Adipocyte (in vitro differentiated cells): ENCODE data around the gene FAM161A.
"Not testable (repeated sequence)": the region's sequence is repeated elsewhere in the genome, so short reads cannot be mapped to it uniquely, and the experiment has no call there.

ENCODE experiments used
- DNase-seq: peaks from one replicate; pipeline ENCODE4 v3.0.0-alpha.2; 2015; ENCODE audit warnings: low read depth
- H3K27me3 ChIP-seq: replicated peaks from 2 replicates; pipeline ENCODE4 v1.7.0; 2013; ENCODE audit warnings: mild to moderate bottlenecking, low read length, moderate library complexity; ENCODE audit not compliant: control insufficient read depth, insufficient read depth
- H3K36me3 ChIP-seq: 2 replicates; pipeline ENCODE4 v1.7.0; 2013; ENCODE audit warnings: low read length, mild to moderate bottlenecking, moderate library complexity; ENCODE audit not compliant: control insufficient read depth, insufficient read depth, severe bottlenecking
- H3K4me1 ChIP-seq: 2 replicates; pipeline ENCODE4 v1.7.0; 2013; ENCODE audit warnings: mild to moderate bottlenecking, low read length, moderate library complexity; ENCODE audit not compliant: control insufficient read depth, insufficient read depth
- H3K4me3 ChIP-seq: 2 replicates; pipeline ENCODE4 v1.7.0; 2013; ENCODE audit warnings: mild to moderate bottlenecking, low read length, moderate library complexity
- H3K9ac ChIP-seq: 2 replicates; pipeline ENCODE4 v1.7.0; 2013; ENCODE audit warnings: mild to moderate bottlenecking, low read length, moderate library complexity
- H3K9me3 ChIP-seq: 2 replicates; pipeline ENCODE4 v1.7.0; 2013; ENCODE audit warnings: mild to moderate bottlenecking, low read length, moderate library complexity; ENCODE audit not compliant: control insufficient read depth

Gene FAM161A

DNA sequence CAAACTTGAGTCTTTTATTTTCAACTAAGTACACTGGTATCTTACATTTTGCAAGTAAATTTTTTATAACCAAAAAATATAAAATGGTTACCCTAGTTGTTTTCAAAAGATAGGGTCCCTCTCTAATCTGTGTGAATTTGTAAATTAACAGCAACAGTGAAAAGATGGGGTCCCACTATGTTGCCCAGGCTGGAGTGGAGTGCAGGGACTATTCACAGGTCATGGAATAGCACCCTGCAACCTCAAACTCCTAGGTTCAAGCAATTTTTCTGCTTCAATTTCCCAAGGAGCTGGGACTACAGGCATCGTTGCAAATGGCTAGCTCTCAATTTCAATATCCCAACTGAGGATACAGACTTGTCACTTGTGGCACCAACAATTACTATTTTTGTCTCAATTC lies 22.5 kb upstream of the FAM161A start:
- Histone ChIP-seq H3K36me3 (peaks cover 99% of the 10 kb centered on the region), H3K27me3 (no peaks in the 10 kb centered on the region), H3K9me3 (no peaks in the 10 kb centered on the region), H3K9ac (no peak overlapping the region), H3K4me3 (no peak overlapping the region), H3K4me1 (no peaks in the 10 kb centered on the region)
- no peak for DNase-seq

DNA sequence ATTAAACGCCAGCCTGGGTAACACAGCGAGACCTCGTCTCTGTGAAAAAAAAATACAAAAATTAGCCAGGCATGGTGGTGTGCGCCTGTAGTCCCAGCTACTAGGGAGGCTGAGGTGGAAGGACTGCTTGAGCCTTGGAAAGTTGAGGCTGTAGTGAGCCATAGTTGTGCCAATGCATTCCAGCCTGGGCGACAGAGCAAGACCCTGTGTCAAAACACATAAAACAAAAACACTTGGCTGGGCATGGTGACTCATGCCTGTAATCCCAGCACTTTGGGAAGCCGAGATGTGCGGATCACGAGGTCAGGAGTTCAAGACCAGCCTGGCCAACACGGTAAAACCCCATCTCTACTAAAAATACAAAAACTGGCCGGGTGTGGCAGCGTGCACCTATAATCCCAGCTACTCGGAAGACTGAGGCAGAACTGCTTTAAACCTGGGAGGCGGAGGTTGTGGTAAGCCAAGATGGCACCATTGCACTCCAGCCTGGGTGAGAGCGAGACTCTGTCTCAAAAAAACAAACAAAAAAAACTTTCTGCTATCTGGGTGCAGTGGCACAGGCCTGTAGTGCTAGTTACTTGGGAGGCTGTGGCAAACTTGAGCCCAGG lies 12.7 kb upstream of the FAM161A start:
- H3K9ac ChIP-seq, H3K9me3 ChIP-seq, H3K4me1 ChIP-seq, DNase-seq, H3K4me3 ChIP-seq, H3K27me3 ChIP-seq: not testable (repeated sequence)
- H3K36me3 ChIP-seq = peaks cover 69% of the 10 kb centered on the region

DNA sequence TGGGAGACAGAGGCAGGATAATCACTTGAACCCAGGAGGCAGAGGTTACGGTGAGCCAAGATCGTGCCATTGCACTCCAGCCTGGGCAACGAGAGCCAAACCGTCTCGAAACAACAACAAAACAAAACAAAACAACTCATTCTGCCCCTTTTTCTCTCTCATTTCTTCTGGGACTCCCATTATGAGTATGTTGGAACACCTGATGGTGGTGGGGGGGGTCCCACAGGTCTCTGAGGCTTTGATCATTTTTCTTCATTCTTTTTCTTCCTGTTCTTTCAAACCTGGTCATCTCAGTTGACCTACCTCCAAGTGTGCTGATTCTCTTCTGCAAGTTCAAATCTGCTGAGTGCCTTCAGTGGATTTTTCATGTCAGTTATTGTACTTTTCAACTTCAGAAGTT lies 8.2 kb upstream of the FAM161A start:
- Histone ChIP-seq H3K9ac (no peak overlapping the region), H3K4me3 (no peak overlapping the region)

GRCh38 chr2:61857224-61857623 lies 3.4 kb upstream of the FAM161A start:
- Histone ChIP-seq H3K4me1 (peaks cover 12% of the 10 kb centered on the region), H3K4me3 (no peak overlapping the region), H3K27me3 (no peaks in the 10 kb centered on the region), H3K9me3 (no peaks in the 10 kb centered on the region), H3K9ac (no peak overlapping the region), H3K36me3 (no peaks in the 10 kb centered on the region)
- no peak for DNase-seq

More for the DNA sequence above, 8.2 kb upstream of the FAM161A start:
- DNase-seq = no peak
- no peaks in the 10 kb centered on the region for H3K9me3 ChIP-seq
- no peaks in the 10 kb centered on the region for H3K27me3 ChIP-seq
- H3K4me1 ChIP-seq = no peaks in the 10 kb centered on the region
- H3K36me3 ChIP-seq = peaks cover 31% of the 10 kb centered on the region

GRCh38 chr2:61855318-61855613 lies 1.4 kb upstream of the FAM161A start:
- no peaks in the 10 kb centered on the region for H3K27me3 ChIP-seq
- peak overlapping the region; percentile 84 for H3K9ac ChIP-seq
- H3K4me1 ChIP-seq = peaks cover 12% of the 10 kb centered on the region
- no peak for DNase-seq
- H3K9me3 ChIP-seq = no peaks in the 10 kb centered on the region
- H3K4me3 ChIP-seq = peak overlapping the region; percentile 93
- no peaks in the 10 kb centered on the region for H3K36me3 ChIP-seq

DNA sequence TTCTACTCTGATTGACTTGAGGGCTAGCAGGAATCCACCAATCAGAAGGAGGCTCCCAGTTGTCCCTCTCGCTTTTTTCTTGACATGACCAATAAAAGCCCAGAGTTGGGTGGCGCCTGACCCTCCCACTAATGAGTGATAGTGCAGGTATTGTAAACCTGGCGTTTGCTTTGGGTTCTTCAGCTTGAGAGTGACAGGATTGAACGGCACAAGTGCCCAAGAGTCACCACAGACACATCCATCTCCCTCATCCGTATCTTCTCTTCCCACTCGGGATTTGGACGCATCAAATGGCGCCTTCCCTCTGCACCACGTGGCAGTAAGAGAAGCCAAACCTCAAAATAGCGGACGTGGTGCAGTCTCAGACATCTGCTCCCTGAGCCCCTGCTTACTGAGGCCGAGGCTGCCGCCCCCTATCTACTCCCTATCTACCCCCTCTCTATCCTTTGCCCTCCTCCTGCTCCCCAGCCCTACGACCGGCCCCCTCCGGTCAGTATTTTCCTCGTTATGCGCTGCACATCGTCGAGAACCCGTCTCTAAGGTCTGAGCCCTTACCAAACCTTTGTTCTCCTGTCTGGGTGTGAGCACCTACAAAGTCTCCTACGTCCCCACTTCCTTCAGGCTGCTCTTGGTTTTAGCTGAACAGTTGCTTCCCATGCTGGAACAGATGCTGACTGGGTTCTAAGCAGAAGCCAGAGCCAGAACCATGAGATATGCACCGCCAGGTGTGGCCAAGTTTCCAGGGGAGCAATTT lies 881 bp upstream of the FAM161A start:
- Histone ChIP-seq H3K27me3 (no peaks in the 10 kb centered on the region), H3K4me1 (peaks cover 12% of the 10 kb centered on the region), H3K9ac (peak overlapping the region; percentile 84), H3K9me3 (no peaks in the 10 kb centered on the region), H3K36me3 (no peaks in the 10 kb centered on the region), H3K4me3 (peak overlapping the region; percentile 93)
- DNase-seq = peak; percentile 98

DNA sequence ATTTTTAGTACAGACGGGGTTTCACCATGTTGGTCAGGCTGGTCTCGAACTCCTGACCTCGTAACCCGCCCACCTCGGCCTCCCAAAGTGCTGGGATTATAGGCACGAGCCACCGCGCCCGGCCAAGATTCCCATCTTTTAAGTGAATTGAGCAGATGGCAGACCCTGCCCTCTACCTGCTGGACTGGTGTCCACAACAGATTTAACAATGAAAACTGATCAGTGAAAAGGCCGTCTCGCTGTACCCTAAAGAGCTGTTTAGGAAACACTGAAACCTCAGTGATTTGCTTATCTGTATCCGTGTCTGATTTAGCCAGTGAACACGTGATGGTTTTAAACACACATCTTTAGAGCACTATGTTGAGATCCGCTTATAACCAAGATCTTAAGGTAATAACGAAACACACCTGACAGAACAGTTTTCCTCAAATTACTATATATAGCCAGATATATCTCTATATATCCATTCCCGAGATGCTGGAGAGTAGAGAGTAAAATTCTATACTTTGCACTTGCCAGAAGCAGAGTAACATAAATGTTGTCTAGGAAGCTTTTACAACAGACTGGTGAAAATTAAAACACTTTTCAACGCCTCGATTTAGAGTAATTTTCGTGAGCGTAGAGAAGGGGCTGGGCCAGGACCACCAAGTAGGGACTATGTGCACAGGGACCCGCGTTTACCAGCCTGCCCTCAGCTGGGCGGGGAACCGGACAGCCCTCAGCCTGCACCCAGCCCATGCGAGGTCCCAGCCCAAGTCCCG lies 594 bp downstream of the FAM161A start:
- Histone ChIP-seq H3K9me3 (no peaks in the 10 kb centered on the region), H3K4me3 (peak overlapping the region; percentile 93), H3K4me1 (peaks cover 12% of the 10 kb centered on the region), H3K36me3 (no peaks in the 10 kb centered on the region), H3K27me3 (no peaks in the 10 kb centered on the region), H3K9ac (peak overlapping the region; percentile 84)
- peak; percentile 81 for DNase-seq

- H3K36me3 ChIP-seq, H3K9ac ChIP-seq, DNase-seq, H3K27me3 ChIP-seq, H3K4me3 ChIP-seq, H3K9me3 ChIP-seq: not testable (repeated sequence)
- peaks cover 12% of the 10 kb centered on the region for H3K4me1 ChIP-seq
Observed at GRCh38 chr2:61851270-61851669, 2.6 kb downstream of the FAM161A start.

DNA sequence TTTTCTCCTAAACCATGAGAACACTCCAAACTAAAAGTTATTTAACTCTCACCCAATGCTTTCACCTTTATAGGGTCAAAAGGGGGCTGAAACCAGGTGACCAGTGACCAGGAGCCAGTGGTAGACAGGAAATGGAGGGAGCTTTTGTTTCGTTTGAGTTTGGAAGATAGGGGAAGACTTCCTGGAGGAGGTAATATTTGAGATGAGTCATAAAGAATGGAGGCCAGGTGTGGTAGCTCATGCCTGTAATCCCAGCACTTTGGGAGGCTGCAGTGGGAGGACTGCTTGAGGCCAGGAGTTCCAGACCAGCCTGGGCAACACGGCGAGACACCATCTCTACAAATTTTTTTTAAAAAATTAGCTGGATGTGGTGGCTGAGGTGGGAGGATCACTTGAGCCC lies 8.5 kb downstream of the FAM161A start:
- no peaks in the 10 kb centered on the region for H3K9me3 ChIP-seq
- DNase-seq = no peak
- H3K36me3 ChIP-seq = no peaks in the 10 kb centered on the region

GRCh38 chr2:61841286-61841685 lies 12.6 kb downstream of the FAM161A start:
- H3K27me3 ChIP-seq = no peaks in the 10 kb centered on the region
- no peak overlapping the region for H3K4me3 ChIP-seq
- H3K9ac ChIP-seq = no peak overlapping the region
- DNase-seq = peak; percentile 19
- no peaks in the 10 kb centered on the region for H3K4me1 ChIP-seq
- no peaks in the 10 kb centered on the region for H3K9me3 ChIP-seq
- H3K36me3 ChIP-seq = no peaks in the 10 kb centered on the region

More for the DNA sequence above, 8.5 kb downstream of the FAM161A start:
- no peak overlapping the region for H3K9ac ChIP-seq
- no peaks in the 10 kb centered on the region for H3K4me1 ChIP-seq
- H3K4me3 ChIP-seq = no peak overlapping the region
- no peaks in the 10 kb centered on the region for H3K27me3 ChIP-seq

DNA sequence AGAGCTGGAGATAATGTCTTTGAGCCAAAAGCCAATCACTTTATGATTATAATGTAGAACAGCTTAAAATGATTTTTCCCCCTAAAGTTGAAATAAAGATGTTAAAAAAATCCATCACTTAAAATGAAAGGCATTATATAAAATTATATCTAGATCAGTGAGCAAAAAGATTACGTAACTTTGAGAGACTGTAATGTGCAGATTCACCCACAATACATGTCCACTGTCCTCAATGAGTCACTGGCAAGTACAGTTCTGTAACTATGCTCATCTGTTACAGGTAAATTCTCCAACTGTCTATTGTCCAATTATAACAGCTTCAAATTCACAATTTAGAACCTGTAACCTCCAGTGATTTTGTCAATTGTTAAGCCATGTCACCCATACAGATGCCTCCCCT lies 19.0 kb downstream of the FAM161A start:
- Histone ChIP-seq H3K27me3 (no peaks in the 10 kb centered on the region), H3K9ac (no peak overlapping the region), H3K36me3 (no peaks in the 10 kb centered on the region), H3K9me3 (no peaks in the 10 kb centered on the region), H3K4me3 (no peak overlapping the region), H3K4me1 (no peaks in the 10 kb centered on the region)
- no peak for DNase-seq
